ENCODE measurements around the gene TSNAXIP1. TPM values are rescaled to one million over a fixed set of nuclear protein-coding genes. Genes with fewer than 3 reads are reported as not detected.
A peak's percentile ranks its signal among the peaks of the same experiment; 100 is the strongest.

The TSNAXIP1 gene
- total and polyA plus RNA-seq, 12 donors, result 0.72 to 18.7 (median 2.3) TPM

DNA sequence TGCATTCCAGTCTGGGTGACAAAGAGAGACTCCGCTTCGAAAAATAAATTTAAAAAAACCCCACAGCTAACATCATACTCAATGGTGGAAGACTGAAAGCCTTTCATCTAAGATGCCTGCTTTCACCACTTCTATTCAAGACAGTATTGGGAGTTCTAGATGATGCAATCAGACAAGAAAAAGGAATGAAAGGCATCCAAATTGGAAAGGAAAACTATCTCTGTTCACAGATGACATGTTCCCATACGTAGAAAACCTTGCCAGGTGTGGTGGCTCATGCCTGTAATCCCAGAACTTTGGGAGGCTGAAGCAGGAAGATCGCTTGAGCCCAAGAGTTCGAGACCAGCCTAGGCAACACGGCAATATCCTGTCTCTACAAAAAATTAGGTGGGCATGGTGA, 31.4 kb upstream of the TSNAXIP1 start:
- TF ChIP-seq, protein P1, sequence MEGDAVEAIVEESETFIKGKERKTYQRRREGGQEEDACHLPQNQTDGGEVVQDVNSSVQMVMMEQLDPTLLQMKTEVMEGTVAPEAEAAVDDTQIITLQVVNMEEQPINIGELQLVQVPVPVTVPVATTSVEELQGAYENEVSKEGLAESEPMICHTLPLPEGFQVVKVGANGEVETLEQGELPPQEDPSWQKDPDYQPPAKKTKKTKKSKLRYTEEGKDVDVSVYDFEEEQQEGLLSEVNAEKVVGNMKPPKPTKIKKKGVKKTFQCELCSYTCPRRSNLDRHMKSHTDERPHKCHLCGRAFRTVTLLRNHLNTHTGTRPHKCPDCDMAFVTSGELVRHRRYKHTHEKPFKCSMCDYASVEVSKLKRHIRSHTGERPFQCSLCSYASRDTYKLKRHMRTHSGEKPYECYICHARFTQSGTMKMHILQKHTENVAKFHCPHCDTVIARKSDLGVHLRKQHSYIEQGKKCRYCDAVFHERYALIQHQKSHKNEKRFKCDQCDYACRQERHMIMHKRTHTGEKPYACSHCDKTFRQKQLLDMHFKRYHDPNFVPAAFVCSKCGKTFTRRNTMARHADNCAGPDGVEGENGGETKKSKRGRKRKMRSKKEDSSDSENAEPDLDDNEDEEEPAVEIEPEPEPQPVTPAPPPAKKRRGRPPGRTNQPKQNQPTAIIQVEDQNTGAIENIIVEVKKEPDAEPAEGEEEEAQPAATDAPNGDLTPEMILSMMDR (IDR thresholded peaks at IDR 0.05), result no peak
- TF ChIP-seq POLR2A (IDR thresholded peaks at IDR 0.05), result no peak
- H3K27ac ChIP-seq, result no peak overlapping the region
- H3K27me3 ChIP-seq, result no peaks in the 10 kb centered on the region
- 90 to 99% (median 96%) methylated on average over 6 of the region's 6 CpGs for WGBS, 4 donors
- H3K36me3 ChIP-seq (replicated peaks in 1 of 2), result peaks cover 0 to 5% of the 10 kb centered on the region in 2 donors
- H3K4me3 ChIP-seq, result no peak overlapping the region
- DNase-seq, result no peak
- H3K9me3 ChIP-seq (replicated peaks in 1 of 3), result no peaks in the 10 kb centered on the region
- intact Hi-C loops (cut with DNase I), result no loop called here
- H3K4me1 ChIP-seq (replicated peaks in 1 of 2), result peaks cover 31 to 41% of the 10 kb centered on the region in 2 donors

DNA sequence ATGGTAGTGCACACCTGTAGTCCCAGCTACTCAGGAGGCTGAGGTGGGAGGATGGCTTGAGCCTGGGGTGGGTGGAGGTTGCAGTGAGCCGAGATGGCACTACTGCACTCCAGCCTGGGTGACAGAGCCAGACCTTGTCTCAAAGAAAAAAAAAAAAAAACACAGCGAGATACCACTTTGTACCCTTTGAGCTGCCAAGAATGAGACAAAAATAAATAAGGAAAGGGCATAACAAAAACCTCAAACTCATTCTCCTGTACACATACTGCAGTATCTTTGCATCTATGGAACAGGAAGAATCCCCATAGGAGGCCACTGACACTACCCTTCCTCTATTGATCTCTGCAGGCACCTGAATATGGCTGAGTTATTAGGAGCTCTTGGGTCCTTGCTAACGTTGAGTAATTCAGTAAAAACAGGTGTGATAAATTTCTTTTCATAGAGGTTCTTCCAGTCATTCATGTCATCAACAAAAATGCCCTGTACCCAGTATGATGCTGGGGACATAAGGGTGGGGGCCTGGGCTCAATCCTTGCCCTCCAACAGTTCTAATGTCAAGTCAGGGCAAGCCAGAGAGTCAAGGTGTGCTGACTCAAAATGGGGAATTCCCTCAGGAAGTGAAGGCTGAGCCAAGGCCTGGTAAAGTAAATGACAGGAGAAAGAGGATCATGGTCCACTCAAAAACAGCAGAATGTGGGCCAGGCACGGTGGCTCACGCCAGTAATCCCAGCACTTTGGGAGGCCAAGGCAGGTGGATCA, 27.3 kb upstream of the TSNAXIP1 start:
- 49 to 66% (median 55%) methylated on average over 5 of the region's 5 CpGs for WGBS, 4 donors
- Histone ChIP-seq H3K27me3 (no peaks in the 10 kb centered on the region), H3K36me3 (replicated peaks in 1 of 2) (no peaks in the 10 kb centered on the region), H3K27ac (peak overlapping the region in 1 of 5 donors; percentile 10), H3K9me3 (replicated peaks in 1 of 3) (no peaks in the 10 kb centered on the region), H3K4me1 (replicated peaks in 1 of 2) (peaks cover 8 to 22% of the 10 kb centered on the region in 2 donors), H3K4me3 (no peak overlapping the region)
- DNase-seq, result peak in 1 of 7 donors; percentile 22
- TF ChIP-seq, protein P1 (IDR thresholded peaks at IDR 0.05), result no peak
- TF ChIP-seq POLR2A (IDR thresholded peaks at IDR 0.05), result no peak
- intact Hi-C loops (cut with DNase I), result no loop called here

DNA sequence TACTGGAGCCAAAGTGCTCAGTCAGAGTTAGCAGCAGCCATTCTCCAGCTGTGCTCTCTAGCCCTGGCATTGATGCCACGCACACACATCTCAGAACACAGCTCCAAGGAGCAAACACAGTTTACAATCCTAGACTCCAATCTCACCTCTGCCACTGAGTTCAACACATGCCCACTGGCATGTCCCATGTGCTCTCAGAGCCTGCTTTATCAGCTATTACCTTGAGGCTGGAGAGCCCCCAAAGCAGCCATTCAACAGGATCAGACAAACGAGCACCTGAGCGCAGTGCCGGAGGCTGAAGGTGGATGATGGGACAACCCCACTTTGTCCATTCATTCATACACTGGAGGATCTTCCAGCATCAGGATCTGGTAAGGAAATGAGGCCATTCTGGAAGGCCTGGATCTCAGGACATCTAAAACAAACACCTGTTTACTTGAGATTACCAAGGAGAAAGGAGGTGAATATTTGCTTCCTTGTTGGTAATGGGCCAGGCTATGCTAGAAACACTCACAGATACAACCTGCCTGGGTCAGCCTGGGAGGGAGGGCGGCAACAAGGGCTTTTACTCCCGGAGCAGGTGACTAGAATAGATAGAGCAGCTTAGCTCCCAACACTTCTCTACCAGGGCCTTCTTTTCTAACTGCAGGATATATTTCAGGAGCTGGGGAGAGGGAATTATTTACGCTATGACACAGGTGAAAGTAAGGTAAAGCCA, 25.7 kb upstream of the TSNAXIP1 start:
- intact Hi-C loops (cut with DNase I), result no loop called here

DNA sequence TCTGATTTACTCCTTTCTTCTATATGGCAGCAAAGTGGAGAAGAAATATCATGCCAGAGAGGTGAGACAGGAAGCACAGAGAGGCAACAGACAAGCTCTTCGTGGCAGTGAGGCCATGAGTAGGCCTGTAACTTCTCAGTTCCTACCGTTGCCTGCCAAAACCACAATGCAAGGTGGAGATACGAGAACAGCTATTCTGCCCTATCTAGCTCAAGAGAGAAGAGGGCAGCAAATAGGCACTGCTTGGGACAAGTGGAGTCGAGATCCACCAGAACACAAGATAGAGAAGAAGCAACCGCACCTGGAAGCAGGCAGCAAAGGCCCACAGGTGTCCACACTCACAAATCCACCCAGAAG, 25.1 kb upstream of the TSNAXIP1 start:
- no peak for DNase-seq
- Histone ChIP-seq H3K27ac (no peak overlapping the region), H3K9me3 (replicated peaks in 1 of 3) (no peaks in the 10 kb centered on the region), H3K4me3 (no peak overlapping the region), H3K36me3 (replicated peaks in 1 of 2) (no peaks in the 10 kb centered on the region), H3K27me3 (no peaks in the 10 kb centered on the region), H3K4me1 (replicated peaks in 1 of 2) (peaks cover 4 to 18% of the 10 kb centered on the region in 2 donors)
- TF ChIP-seq POLR2A (IDR thresholded peaks at IDR 0.05), result no peak
- TF ChIP-seq, protein P1 (IDR thresholded peaks at IDR 0.05), result no peak
- 70 to 96% (median 86%) methylated on average over 5 of the region's 5 CpGs for WGBS, 4 donors
- intact Hi-C loops (cut with DNase I), result no loop called here

More for the DNA sequence above, 25.7 kb upstream of the TSNAXIP1 start:
- no peaks in the 10 kb centered on the region for H3K27me3 ChIP-seq
- DNase-seq, result no peak
- peaks cover 4 to 18% of the 10 kb centered on the region in 2 donors for H3K4me1 ChIP-seq (replicated peaks in 1 of 2)
- H3K36me3 ChIP-seq (replicated peaks in 1 of 2), result no peaks in the 10 kb centered on the region
- H3K9me3 ChIP-seq (replicated peaks in 1 of 3), result no peaks in the 10 kb centered on the region
- TF ChIP-seq POLR2A (IDR thresholded peaks at IDR 0.05), result no peak
- TF ChIP-seq, protein P1 (IDR thresholded peaks at IDR 0.05), result no peak
- 91 to 96% (median 93%) methylated on average over 6 to 7 of the region's 7 CpGs for WGBS, 4 donors
- H3K27ac ChIP-seq, result no peak overlapping the region
- no peak overlapping the region for H3K4me3 ChIP-seq
